GM21717 (cell line): Measurements from ENCODE around the gene IQCH.
"Not testable (repeated sequence)": the region's sequence is repeated elsewhere in the genome, so short reads cannot be mapped to it uniquely, and the experiment has no call there.

ENCODE experiments used
- ATAC-seq: cut with Tn5 transposase; IDR thresholded peaks from one replicate; pipeline ENCODE4 v1.9.1; 2021; ENCODE audit warnings: mild to moderate bottlenecking, moderate library complexity; ENCODE audit not compliant: unreplicated experiment

IQCH gene

DNA sequence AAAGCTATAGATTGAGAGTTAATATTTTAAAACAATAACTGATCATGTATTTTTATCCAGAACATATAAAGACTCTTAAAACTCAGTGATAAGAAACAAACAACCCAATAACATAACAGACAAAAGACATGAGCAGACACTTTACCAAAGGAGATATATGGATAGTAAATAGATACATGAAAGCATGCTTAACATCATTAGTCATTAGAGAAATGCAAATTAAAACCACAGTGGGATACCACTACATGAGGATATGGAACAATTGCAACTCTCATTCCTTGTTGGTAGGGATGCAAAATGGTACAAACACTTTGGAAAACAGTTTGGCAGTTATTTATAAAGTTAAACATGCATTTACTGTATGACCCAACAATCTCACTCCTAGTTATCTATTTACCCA lies 95.0 kb downstream of the IQCH start:
- ATAC-seq, result no peak

DNA sequence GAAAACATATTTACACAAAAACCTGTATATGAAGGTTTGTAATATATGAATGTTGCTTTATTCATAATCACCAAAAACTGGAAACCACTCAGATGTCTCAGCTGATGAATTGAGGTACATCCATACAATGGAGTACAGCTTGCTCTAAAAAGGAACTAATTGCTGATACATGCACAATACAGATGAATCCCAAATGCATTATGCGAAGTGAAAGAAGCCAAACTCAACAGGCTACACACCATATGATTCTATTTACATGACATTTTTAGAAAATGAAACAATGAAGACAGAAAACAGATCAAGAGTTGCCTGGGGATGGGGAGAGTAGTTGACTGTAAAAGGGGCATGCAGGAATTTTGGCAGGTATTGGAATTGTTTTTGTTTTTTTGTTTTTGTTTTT lies 95.5 kb downstream of the IQCH start:
- ATAC-seq, result no peak

DNA sequence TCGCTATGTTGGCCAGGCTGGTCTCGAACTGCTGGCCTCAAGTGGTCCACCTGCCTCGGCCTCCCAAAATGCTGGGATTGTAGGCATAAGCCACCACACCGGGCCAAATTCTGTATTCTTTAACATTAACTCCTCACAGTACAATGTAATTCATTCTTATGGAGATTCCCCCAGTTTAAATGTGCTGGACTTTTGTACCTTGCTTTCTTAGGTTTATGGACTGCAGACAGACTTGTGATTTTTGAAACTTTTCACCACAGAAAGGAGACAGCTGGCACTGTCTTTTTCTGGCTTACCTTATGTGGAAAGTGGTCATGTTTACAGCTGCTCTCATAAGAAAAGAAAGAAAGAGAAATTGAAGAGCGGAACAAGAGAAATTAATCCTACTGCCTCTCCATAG lies 103.8 kb downstream of the IQCH start:
- no peak for ATAC-seq

DNA sequence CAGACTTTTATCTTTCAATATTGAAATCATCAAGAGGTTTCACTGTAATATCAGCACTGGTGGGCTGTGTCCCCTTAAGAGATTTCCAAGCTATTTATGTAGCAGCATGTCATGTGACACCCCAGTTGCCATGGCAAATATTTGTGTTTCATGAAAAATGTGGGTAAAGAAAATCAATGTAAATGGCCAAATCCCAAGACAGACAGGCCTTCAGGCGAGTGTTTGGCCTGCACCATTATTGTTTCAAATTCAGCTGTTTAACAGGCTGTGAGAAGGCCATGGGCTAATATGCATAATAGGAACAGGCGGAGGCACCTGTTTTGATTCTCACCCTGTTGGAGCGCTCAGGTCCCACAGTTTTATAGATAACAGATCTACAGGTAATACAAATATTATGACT lies 104.2 kb downstream of the IQCH start:
- ATAC-seq, result no peak

DNA sequence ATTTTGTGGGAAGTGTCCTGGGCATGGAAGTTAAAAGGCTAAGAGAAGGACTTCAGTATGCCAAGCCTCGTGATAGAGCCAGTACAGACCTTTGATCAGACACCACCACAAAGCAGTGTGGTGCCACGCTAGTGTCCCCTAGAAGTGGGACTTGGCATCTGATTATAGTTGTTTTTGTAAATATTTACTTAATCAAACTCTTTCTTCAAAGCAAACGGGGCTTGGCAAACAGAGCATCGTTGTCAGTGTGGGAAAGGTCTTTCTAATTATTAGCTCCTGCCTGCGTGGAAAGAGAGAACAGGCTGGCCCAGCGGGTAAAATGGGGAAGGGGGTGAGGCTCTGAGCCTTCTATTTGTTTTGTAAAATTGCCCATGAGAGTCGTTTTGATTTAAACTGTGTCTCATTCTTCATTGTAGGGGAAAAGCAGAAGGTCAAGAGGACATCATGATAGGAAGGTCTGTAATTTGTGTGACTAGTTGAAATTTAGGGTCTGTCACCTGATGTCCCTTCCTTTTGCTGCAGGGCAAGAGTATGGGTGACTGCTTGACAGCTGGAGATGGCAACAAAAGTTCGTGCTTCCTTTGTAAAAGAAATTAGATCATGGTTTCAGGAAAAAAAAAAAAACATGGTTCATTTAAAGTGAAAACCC lies 105.0 kb downstream of the IQCH start:
- ATAC-seq, result no peak

DNA sequence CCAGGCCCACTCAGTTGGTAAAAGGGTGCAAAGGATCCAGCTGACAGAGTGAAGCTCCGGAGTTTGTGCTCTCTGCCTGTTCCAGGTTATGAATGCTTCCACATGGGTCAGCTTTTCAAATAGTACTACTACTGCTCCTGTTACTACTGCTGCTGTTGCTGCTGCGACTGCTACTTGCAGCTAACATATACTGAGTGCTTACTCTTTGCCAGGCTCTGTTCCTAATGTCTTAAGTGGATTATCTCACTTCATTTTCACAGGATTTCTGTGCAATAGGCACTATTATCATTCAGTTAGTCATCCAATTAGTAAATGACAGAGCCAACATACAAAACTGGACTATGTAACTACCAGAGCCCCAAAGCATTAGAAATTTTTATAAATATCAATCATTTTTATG lies 106.5 kb downstream of the IQCH start:
- no peak for ATAC-seq

DNA sequence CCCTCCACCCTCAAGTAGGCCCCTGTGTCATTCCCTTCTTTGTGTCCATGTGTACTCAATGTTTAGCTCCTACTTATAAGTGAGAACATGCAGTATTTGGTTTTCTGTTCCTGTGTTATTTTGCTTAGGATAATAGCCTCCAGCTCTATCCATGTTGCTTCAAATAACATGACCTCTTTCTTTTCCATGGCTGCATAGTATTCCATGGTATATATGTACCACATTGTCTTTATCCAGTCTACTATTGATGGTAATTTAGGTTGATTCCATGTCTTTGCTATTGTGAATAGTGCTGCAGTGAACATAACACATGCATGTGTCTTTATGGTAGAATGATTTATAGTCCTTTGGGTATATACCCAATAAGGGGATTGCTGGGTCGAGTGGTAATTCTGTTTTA lies 109.1 kb downstream of the IQCH start:
- not testable (repeated sequence) for ATAC-seq

DNA sequence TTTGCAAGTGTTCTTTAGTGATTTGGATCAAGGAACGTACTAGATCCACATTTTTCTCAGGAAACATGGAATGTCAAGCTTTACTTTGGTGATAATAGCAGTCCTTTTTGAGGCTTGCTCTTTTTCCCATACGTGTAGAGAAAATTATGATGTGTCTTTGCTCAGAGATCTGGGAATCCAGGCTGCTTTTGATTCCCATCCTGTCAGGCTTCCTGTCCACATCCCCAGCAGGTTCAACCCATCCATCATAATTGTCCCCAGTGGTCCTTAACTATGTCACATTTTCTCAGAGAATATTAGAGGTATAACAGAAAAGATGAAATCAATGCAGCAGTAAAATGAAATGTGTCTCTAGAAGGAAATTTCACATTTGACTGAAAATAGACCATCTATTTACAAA lies 111.4 kb downstream of the IQCH start:
- ATAC-seq, result no peak

DNA sequence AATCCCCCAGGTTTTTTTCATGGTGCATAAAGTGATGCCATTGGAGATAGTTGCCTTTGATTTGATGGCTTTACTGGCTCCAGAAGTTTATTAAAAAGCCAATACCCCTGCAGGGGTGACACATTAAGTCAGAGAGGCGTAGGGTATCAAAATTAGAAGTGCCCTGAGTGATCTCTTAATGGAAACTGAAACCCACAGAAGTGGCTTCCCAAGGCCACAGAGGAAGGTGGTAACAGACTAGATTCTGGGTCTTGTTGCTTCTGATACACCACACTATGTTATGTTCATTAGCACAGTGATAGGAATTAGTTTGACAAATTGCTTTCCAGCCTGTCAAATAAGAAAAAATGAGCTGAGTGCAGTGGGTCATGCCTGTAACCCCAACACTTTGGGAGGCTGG lies 112.3 kb downstream of the IQCH start:
- ATAC-seq, result no peak

DNA sequence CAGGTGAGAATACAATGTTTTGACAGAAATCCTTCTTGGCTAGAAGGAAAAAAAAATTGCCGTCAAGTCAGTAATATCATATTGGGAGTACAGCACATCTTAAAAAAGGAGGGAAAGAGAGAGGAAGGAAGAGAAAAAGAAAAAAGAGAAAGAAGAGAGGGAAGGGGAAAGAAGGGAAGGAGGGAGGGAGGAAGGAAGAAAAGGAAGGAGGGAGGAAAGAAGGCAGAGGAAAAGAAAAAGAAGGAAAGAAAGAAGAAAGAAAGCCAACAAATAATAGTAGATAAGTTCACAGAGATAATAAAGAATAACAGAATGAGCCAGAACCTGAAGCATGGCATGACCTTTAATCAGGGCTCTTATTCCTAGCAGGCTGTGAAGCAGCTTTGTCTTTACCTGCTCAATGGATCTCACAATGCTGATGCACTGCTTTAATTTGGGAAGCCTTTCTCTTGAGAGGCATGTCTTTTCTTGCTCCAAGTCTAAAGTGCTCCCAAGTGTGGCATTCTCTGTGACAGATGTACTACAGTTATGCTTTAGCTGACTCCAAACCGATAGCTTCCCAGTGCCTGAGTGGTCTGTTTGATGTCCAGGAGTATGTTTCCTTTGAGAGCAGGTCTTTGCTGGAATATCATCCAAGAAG lies 114.9 kb downstream of the IQCH start:
- no peak for ATAC-seq

DNA sequence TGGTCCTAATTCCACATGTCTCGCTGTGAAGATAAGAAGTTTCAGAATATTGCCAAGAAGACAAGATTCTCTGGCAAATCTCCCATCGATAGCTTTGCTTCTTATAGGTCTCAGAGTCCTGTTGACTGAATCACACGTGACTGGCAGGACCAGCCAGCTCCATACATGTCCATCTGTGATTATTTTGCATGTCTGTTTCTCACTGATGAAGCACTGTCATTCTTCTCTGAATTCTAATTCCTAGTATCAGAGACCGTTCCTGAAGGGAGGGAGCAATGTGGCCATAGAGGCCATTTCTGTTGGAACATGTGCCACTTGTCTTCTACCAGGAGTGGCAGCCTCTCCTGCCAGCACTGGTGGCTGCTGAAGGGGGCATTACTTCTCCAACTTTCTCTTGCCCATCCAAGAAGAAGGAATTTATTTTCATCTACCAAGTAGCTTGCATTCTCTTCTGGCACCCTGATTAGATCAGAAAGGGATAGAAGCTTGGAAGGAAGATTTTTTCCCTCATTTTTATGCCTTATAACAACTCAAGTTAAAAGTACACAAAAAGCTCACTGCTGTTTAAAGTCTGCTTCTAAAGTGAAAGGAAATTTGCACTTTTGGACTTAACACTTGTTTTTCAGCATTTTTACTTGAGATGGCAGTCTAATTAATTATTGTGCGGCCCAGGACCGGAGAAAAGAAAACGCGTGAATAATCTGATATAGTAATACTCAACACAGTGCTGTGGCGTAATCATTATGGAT lies 115.8 kb downstream of the IQCH start:
- no peak for ATAC-seq

DNA sequence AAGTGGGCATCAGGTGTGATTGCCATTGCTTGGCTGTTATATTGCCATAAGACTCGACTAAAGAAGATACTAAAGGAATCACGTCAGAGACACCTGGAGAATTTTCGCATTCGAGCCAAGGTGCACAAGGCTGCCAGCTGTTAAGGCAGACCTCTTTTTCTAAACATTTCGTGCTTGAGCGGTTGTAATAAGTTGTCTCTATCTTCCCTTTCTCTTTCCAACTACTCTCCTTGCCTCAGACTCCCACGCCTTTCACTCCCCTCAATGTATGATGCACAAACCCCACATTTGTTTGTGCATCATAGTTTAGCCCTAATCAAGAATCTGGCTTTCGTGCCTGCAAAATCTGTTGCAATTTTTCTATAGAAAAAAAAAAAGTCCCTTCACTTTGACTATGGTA lies 118.0 kb downstream of the IQCH start:
- ATAC-seq, result no peak

DNA sequence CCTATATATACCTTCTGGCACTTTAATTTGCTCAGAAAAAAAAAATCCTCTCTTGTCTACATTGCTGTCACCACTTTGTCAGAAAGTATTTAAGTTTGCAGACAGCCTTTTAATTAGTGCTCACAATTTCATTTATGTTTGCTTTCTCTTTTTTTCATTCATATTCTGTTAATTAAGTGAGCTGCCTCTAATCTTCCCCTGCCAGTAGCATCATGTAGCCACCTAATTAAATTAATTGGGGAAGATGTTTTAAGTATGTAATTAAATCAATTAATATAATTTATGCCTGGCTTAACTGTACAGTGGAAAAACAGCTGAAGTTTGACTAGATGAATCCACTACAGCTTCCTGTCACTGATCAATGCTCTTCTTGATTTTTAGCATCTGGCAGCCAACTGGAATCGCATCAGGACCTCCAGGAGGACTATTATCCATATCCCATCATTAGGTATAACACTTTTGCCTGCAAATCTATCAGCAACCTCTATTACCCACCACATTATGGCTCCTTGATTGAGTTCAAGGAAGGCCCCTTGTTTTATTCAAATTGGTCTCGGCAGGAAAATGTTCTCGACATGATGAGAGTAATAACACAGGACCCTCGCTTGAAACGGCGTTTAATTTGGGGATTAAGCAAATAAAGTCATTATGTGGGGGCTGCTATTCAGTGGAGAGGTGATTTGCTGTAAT lies 118.5 kb downstream of the IQCH start:
- ATAC-seq, result no peak

DNA sequence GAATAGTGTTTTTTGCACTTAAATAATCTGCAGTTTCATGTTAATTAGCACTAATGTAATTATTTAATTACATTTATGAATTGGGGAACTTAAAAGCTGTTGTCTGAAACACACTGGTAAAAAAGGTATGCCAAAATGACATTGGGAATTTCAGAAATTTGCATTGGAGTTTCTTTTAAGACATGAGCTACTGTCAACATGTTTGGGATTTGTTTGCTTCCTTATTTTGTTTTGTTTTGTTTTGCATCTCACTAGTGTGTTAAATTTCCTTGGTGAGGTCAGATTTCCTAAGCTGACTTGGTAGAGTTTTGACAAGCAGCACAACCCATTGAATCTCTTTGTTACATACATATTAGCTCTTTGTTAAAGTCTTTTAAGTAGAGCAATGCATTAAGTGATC lies 119.4 kb downstream of the IQCH start:
- no peak for ATAC-seq

DNA sequence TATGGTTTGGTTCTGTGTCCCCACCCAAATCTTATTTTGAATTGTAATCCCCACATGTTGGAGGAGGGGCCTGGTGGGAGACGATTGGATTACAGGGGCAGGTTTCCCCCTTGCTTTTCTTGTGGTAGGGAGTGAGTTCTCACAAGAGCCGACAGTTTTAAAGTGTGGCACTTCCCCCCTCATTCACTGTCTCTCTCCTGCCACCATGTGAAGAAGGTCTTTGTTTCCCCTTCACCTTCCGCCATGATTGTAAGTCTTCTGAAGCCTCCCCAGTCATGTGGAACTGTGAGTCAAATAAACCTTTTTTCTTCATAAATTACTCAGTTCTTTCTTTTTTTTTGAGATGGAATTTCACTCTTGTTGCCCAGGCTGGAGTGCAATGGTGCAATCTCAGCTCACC lies 124.9 kb downstream of the IQCH start:
- ATAC-seq, result no peak

DNA sequence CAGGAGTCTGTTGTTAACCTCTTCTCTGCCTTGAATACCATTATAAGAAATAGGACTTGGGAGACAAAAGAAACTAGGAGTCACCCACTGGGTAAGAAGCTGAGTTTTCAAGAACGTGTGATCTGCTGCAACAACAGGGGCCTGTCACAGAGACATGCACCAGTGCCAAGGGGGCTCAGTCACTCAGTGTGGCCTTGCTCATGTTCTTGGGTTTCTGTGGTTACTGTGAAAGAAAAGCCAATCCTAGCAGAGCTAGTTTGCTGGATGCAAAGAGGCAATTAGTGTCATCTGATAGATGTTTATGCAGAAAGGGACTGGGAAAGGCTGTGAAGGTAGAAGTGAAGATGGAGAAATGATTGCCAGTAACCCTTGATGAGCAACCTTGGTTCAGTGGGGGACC lies 126.3 kb downstream of the IQCH start:
- no peak for ATAC-seq

DNA sequence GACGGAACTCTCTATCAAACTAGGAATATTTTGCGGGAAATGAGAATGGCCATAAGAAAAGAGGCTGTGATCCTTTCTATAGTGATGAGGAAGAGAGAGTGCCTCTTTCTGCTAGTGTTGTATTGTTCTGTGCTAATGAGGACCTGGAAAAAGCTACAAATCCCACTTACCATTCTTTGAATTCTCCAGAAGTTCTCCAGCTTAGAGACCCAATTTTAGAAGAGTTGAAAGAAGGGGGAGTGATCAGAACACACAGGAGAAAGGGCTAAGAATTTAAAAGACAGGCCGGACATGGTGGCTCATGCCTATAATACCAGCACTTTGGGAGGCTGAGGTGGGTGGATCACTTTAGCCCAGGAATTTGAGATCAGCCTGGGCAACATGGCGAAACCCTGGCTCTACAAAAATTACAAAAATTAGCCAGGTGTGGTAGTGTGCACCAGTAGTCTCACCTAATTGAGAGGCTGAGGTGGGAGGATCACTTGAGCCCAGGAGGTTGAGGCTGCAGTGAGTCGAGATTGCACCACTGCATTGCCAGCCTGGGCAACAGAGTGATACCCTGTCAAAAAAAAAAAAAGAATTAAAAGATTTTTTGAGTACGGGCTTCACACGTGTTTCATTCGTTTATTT lies 126.9 kb downstream of the IQCH start:
- no peak for ATAC-seq

DNA sequence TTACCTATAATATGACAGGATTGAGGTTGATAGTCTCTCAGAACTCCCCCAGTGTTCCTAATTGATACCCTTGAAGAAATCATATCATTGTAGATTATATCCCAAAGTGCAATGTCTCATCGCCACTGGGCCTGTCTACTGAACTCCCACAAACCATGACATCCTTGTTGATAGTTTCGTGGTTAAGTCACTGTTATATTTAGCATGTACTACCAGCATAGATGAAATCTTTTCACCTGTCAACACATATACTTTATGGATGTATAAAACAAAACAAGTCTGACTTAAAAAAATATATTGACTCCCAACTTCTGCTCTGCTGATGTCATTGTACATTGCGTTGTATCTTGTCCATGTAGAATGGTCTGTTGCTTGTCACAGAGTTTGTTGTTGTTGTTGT lies 128.1 kb downstream of the IQCH start:
- ATAC-seq, result no peak

DNA sequence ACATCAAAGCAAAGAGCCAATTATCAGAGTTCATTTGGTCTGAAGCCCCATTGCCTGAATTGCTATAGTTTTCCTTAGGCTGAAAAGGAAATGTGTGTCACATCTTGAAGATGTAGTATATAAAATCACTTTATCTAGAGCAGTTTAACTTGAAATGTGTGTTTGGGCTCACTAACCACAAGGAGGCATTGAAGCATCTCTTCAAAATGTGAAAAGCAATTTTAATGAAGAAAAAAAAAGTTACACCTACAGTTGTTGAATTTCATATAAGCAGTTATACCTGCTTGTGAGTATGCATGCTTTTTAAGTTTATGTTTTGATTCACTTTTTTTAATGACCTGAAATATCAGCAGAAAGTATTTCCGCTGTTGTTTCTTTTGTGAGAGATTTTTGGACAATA lies 129.3 kb downstream of the IQCH start:
- ATAC-seq, result no peak

DNA sequence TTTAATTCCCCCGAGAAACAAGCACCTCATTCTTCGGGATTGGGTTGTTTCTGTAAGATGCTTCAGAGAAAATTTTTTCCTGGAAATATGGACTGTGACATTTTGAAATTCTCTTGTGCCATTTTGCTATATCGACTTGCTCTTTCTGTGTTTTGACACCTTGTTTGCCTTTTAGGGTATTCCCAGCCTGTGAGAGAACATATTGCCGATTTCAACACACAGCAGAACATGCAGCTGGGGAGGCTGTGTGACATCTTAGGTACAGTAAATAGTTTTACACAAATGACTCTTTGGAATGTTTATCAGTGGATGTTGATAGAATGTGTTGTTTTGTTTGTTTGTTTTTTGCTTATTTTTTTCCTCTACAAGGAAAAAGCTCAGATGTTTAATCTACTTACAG lies 130.2 kb downstream of the IQCH start:
- ATAC-seq, result no peak

DNA sequence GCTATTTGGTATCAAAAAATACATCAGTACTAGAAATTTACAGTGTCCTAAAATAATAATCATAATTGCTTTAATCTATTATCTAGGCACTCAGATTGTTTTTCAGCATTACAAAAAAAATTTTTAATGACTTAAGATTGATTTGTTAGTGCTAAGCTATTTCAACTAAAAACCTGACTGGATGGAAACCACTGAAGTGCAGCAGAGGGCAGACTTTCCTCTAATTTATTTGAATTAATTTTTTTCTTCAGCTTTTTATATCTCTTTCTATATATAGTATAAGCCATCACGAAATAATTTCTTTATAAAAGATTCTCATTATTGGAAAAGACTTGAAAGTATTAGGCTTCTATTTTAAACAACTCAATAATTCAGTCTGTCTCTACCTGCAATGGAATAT lies 131.4 kb downstream of the IQCH start:
- no peak for ATAC-seq
